Measurements from ENCODE around the gene TRPM1. TPM values are rescaled to one million over a fixed set of nuclear protein-coding genes. Genes with fewer than 3 reads are reported as not detected.

TRPM1 gene
- total and polyA plus RNA-seq, 9 of the 15 experiments (the other 6 are each of a cell fraction or from before 2014, with no cell fraction given): 0.01 to 0.06 (median 0.03) TPM; not detected in 5

DNA sequence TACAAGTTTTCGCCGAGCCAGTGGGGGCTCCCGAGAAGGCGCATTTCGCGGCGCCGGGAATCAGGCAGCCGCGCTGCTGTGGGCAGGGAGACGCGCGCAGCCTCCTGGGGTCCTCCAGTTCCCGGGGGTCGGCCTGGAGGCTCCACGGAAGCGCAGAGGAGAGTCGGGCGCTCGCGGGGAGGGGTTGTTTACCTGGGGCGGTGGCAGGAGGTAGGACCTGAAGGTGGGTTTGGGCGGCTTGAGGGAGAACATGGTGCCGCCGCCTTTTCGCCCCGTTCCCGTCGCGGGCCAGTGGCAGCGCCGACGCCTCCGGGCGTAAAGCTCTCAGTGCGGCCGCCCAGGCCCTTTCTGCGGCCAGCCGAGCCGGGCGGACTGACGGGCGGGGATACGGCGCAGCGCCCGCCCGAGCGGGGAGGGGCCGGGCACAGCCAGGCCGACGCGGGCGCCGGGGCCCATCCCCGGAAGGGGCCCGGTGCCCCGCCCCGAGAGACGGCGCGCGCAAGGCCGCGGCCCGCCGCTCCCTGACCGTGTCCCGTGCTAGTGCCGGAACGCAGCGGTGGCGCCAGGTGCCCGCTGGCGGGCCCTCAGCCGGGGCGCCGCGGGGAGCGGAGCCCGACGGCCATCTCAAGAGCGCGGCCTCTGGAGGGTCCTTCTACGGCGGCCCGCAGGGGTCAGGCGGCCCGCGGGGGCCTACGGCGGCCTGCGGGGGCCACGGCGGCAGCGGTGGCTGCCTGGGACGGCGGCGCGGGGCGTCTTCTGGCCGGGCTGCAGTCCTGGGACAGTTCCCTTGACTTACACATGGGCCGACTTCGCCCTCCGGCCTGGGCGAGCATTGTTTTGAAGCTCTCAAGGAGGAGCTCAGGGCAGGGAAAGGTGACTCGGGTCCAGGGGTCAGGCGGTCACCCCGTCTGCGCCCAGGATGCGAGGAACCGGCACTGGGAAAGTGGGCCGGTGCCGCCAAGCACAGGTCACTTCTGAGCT is 110.0 kb downstream of the TRPM1 start, which contains the start of gene MTMR10 (continued):
- no peak for TF ChIP-seq ZNF780A (CRISPR knock-in tag; IDR thresholded peaks at IDR 0.05)
- no peak for TF ChIP-seq ZNF311 (CRISPR knock-in tag; IDR thresholded peaks at IDR 0.05)
- TF ChIP-seq ZFX (CRISPR knock-in tag; IDR thresholded peaks at IDR 0.05): peak; percentile 91
- no peak for TF ChIP-seq KLF6 (CRISPR knock-in tag; IDR thresholded peaks at IDR 0.05; ENCODE audit: borderline replicate concordance)
- TF ChIP-seq HDGF (IDR thresholded peaks at IDR 0.05): no peak
- TF ChIP-seq NR3C1 (CRISPR knock-in tag; IDR thresholded peaks at IDR 0.05): no peak
- peak; percentile 78; the same call in 1 of the 2 replicates for TF ChIP-seq CBX1 (IDR thresholded peaks at IDR 0.05; ENCODE audit: low read depth)
- no peak for TF ChIP-seq XRCC3 (IDR thresholded peaks at IDR 0.05)
- TF ChIP-seq ZNF584 (CRISPR knock-in tag; IDR thresholded peaks at IDR 0.05; ENCODE audit: low read depth): no peak
- TF ChIP-seq DDX20 (tag; IDR thresholded peaks at IDR 0.05; ENCODE audit: low read depth): no peak
- 0 out of 2 replicates have a peak, but pooled peaks have one; percentile 20 for TF ChIP-seq HDAC2 (IDR thresholded peaks at IDR 0.05)
- no peak for TF ChIP-seq ZNF3 (CRISPR knock-in tag; IDR thresholded peaks at IDR 0.05)
- TF ChIP-seq POLR3A (IDR thresholded peaks at IDR 0.05; ENCODE audit: borderline replicate concordance, extremely low read depth, insufficient read depth, insufficient read length): no peak
- TF ChIP-seq BCL6 (CRISPR knock-in tag; IDR thresholded peaks at IDR 0.05): no peak
- TF ChIP-seq, protein P1, sequence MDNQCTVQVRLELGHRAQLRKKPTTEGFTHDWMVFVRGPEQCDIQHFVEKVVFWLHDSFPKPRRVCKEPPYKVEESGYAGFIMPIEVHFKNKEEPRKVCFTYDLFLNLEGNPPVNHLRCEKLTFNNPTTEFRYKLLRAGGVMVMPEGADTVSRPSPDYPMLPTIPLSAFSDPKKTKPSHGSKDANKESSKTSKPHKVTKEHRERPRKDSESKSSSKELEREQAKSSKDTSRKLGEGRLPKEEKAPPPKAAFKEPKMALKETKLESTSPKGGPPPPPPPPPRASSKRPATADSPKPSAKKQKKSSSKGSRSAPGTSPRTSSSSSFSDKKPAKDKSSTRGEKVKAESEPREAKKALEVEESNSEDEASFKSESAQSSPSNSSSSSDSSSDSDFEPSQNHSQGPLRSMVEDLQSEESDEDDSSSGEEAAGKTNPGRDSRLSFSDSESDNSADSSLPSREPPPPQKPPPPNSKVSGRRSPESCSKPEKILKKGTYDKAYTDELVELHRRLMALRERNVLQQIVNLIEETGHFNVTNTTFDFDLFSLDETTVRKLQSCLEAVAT (IDR thresholded peaks at IDR 0.05): 0 out of 4 replicates have a peak, but pooled peaks of 1 of the 2 experiments have one; percentile 31
- no peak for TF ChIP-seq KAT7 (CRISPR knock-in tag; IDR thresholded peaks at IDR 0.05; ENCODE audit: borderline replicate concordance)
- TF ChIP-seq, protein P2, sequence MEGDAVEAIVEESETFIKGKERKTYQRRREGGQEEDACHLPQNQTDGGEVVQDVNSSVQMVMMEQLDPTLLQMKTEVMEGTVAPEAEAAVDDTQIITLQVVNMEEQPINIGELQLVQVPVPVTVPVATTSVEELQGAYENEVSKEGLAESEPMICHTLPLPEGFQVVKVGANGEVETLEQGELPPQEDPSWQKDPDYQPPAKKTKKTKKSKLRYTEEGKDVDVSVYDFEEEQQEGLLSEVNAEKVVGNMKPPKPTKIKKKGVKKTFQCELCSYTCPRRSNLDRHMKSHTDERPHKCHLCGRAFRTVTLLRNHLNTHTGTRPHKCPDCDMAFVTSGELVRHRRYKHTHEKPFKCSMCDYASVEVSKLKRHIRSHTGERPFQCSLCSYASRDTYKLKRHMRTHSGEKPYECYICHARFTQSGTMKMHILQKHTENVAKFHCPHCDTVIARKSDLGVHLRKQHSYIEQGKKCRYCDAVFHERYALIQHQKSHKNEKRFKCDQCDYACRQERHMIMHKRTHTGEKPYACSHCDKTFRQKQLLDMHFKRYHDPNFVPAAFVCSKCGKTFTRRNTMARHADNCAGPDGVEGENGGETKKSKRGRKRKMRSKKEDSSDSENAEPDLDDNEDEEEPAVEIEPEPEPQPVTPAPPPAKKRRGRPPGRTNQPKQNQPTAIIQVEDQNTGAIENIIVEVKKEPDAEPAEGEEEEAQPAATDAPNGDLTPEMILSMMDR (IDR thresholded peaks at IDR 0.05 in 2 of 3, conservative IDR thresholded peaks at IDR 0.05 in 1 of 3; ENCODE audit: insufficient read depth in 2 of 3, low read depth in 1 of 3, low read length in 3 of 3): no peak
- TF ChIP-seq ZNF830 (CRISPR knock-in tag; IDR thresholded peaks at IDR 0.05): no peak
- no peak for TF ChIP-seq PTTG1 (tag; IDR thresholded peaks at IDR 0.05; ENCODE audit: low read depth)
- TF ChIP-seq SRSF3 (IDR thresholded peaks at IDR 0.05; ENCODE audit: insufficient read depth, low read length): no peak
- TF ChIP-seq CHD1 (IDR thresholded peaks at IDR 0.05; ENCODE audit: low read length): peak; percentile 70
- TF ChIP-seq, protein P3, sequence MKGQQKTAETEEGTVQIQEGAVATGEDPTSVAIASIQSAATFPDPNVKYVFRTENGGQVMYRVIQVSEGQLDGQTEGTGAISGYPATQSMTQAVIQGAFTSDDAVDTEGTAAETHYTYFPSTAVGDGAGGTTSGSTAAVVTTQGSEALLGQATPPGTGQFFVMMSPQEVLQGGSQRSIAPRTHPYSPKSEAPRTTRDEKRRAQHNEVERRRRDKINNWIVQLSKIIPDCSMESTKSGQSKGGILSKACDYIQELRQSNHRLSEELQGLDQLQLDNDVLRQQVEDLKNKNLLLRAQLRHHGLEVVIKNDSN (CRISPR knock-in tag; IDR thresholded peaks at IDR 0.05): no peak
- TF ChIP-seq SMARCE1 (IDR thresholded peaks at IDR 0.05): no peak
- no peak for TF ChIP-seq NR2F6 (CRISPR knock-in tag; IDR thresholded peaks at IDR 0.05)
- TF ChIP-seq U2AF2 (optimal IDR thresholded peaks at IDR 0.05; ENCODE audit: low read depth, low read length): no peak
- no peak for TF ChIP-seq ELF2 (CRISPR knock-in tag; IDR thresholded peaks at IDR 0.05)
